Natural killer cell (primary cell): Measurements from ENCODE around the gene APOL5. TPM values are rescaled to one million over a fixed set of nuclear protein-coding genes. Genes with fewer than 3 reads are reported as not detected.

Experiments
- ATAC-seq, 3 donors: fragments of 150-1000 bp in 2 of 3; fragments of 200-7000 bp in 1 of 3; cut with Tn5 transposase; 1 replicate in 1 of 3; 2 replicates in 2 of 3; pipeline ENCODE4 v1.10.0; 2021; ENCODE audit warnings: mild to moderate bottlenecking in 2 of 3, moderate library complexity in 2 of 3
- DNase-seq, 2 donors: peaks; one replicate each; pipeline versions ENCODE4 v3.0.0 to v3.0.0-alpha.2; 2013 to 2021; ENCODE audit warnings: mixed read lengths in 1 of 2
- H3K27ac ChIP-seq: one replicate; pipeline ENCODE4 v1.5.1; 2013; ENCODE audit warnings: mild to moderate bottlenecking, low read length
- H3K27me3 ChIP-seq: one replicate; pipeline ENCODE4 v1.6.1; 2013; ENCODE audit warnings: low read length; ENCODE audit not compliant: control insufficient read depth, insufficient read depth
- H3K36me3 ChIP-seq: one replicate; pipeline ENCODE4 v1.6.1; 2013; ENCODE audit warnings: low read length; ENCODE audit not compliant: control insufficient read depth, insufficient read depth
- H3K4me1 ChIP-seq: one replicate; pipeline ENCODE4 v1.6.1; 2013; ENCODE audit warnings: low read length; ENCODE audit not compliant: control insufficient read depth, insufficient read depth
- H3K4me3 ChIP-seq: one replicate; pipeline ENCODE4 v1.5.1; 2013; ENCODE audit warnings: low read length
- H3K9me3 ChIP-seq: one replicate; pipeline ENCODE4 v1.6.1; 2013; ENCODE audit warnings: low read length; ENCODE audit not compliant: control insufficient read depth, insufficient read depth
- H3K27ac Mint-ChIP-seq, 2 donors: one replicate each; pipeline ENCODE4 v1.8.0; 2022; ENCODE audit warnings: mild to moderate bottlenecking in 2 of 2, mixed read lengths in 2 of 2, moderate library complexity in 1 of 2
- H3K27me3 Mint-ChIP-seq, 2 donors: one replicate each; pipeline ENCODE4 v1.8.0; 2022; ENCODE audit warnings: low read depth in 2 of 2, mixed read lengths in 2 of 2
- H3K36me3 Mint-ChIP-seq: one replicate; pipeline ENCODE4 v1.8.0; 2022; ENCODE audit warnings: mixed read lengths
- H3K4me1 Mint-ChIP-seq, 2 donors: one replicate each; pipeline ENCODE4 v1.8.0; 2022; ENCODE audit warnings: mixed read lengths in 2 of 2
- H3K4me3 Mint-ChIP-seq: one replicate; pipeline ENCODE4 v1.8.0; 2022; ENCODE audit warnings: mild to moderate bottlenecking, moderate library complexity, mixed read lengths
- H3K9me3 Mint-ChIP-seq, 2 donors: one replicate each; pipeline ENCODE4 v1.8.0; 2022; ENCODE audit warnings: mixed read lengths in 2 of 2
- CTCF ChIP-seq: fragments of 200-600 bp; IDR thresholded peaks from one replicate; pipeline ENCODE4 v1.8.0; 2022; ENCODE audit warnings: antibody characterized with exemption
- WGBS: methylation state at CpG from one replicate; pipeline ENCODE4 v1.1.7; 2013; ENCODE audit warnings: missing lambda C conversion rate; ENCODE audit not compliant: insufficient coverage; 5-methylcytosine and 5-hydroxymethylcytosine counted together
- intact Hi-C: fragments of 100-400 bp; cut with micrococcal nuclease; formaldehyde crosslinking; loops from one replicate; pipeline ENCODE4 v1.14.2; 2022
- total RNA-seq, 4 donors: library from RNA; stranded (reverse); fragments of 120-200 nt in 1 of 4; gene quantifications; one replicate each; pipeline versions ENCODE4 v1.2.3 to v1.2.4, GENCODE V29; 2013 to 2022

APOL5 gene
- total RNA-seq, 3 donors from 2014 or later (not counting 1 experiment from before 2014, with no cell fraction given), result not detected

- intact Hi-C loops, result no loop called here
- Histone ChIP-seq H3K4me3 (no peak overlapping the region), H3K9me3 (no peaks in the 10 kb centered on the region), H3K36me3 (no peaks in the 10 kb centered on the region), H3K4me1 (no peaks in the 10 kb centered on the region), H3K27me3 (no peaks in the 10 kb centered on the region), H3K27ac (no peak overlapping the region)
- Mint-ChIP-seq H3K27ac (no peak overlapping the region), H3K4me1 (no peaks in the 10 kb centered on the region), H3K36me3 (no peaks in the 10 kb centered on the region), H3K9me3 (no peaks in the 10 kb centered on the region), H3K4me3 (no peak overlapping the region), H3K27me3 (no peaks in the 10 kb centered on the region)
- DNase-seq, result no peak
- WGBS, result 86% methylated on average over 2 of the region's 3 CpGs
- no peak for TF ChIP-seq CTCF
- no peak for ATAC-seq
Measured at GRCh38 chr22:35752863-35753189, 35.2 kb downstream of the APOL5 start.

GRCh38 chr22:35754761-35755160 is 37.1 kb downstream of the APOL5 start:
- H3K27me3 Mint-ChIP-seq, result no peaks in the 10 kb centered on the region
- H3K4me1 Mint-ChIP-seq, result no peaks in the 10 kb centered on the region
- intact Hi-C loops, result no loop called here
- H3K9me3 Mint-ChIP-seq, result no peaks in the 10 kb centered on the region
- no peak for ATAC-seq
- Histone ChIP-seq H3K9me3 (no peaks in the 10 kb centered on the region), H3K36me3 (no peaks in the 10 kb centered on the region), H3K27me3 (no peaks in the 10 kb centered on the region), H3K4me3 (no peak overlapping the region), H3K27ac (no peak overlapping the region), H3K4me1 (no peaks in the 10 kb centered on the region)
- TF ChIP-seq CTCF, result no peak
- H3K27ac Mint-ChIP-seq, result no peak overlapping the region
- H3K4me3 Mint-ChIP-seq, result no peak overlapping the region
- WGBS, result no CpG with 5 or more reads among the region's 2 CpGs
- H3K36me3 Mint-ChIP-seq, result no peaks in the 10 kb centered on the region
- DNase-seq, result no peak

- Mint-ChIP-seq H3K4me1 (no peaks in the 10 kb centered on the region), H3K4me3 (no peak overlapping the region), H3K36me3 (no peaks in the 10 kb centered on the region), H3K27me3 (no peaks in the 10 kb centered on the region), H3K27ac (no peak overlapping the region), H3K9me3 (no peaks in the 10 kb centered on the region)
- Histone ChIP-seq H3K4me1 (no peaks in the 10 kb centered on the region), H3K27me3 (no peaks in the 10 kb centered on the region), H3K36me3 (no peaks in the 10 kb centered on the region), H3K27ac (no peak overlapping the region), H3K9me3 (no peaks in the 10 kb centered on the region), H3K4me3 (no peak overlapping the region)
- no peak for DNase-seq
- 100% methylated on average over 1 of the region's 1 CpG for WGBS
- ATAC-seq, result no peak
- TF ChIP-seq CTCF, result no peak
- intact Hi-C loops, result no loop called here
Measured at GRCh38 chr22:35756722-35757121, 39.0 kb downstream of the APOL5 start.

- WGBS, result no CpG with 5 or more reads among the region's 1 CpG
- H3K27me3 Mint-ChIP-seq, result no peaks in the 10 kb centered on the region
- no peak for DNase-seq
- Histone ChIP-seq H3K27me3 (no peaks in the 10 kb centered on the region), H3K9me3 (no peaks in the 10 kb centered on the region), H3K4me3 (no peak overlapping the region), H3K36me3 (no peaks in the 10 kb centered on the region), H3K27ac (no peak overlapping the region), H3K4me1 (no peaks in the 10 kb centered on the region)
- H3K4me1 Mint-ChIP-seq, result no peaks in the 10 kb centered on the region
- H3K4me3 Mint-ChIP-seq, result no peak overlapping the region
- H3K27ac Mint-ChIP-seq, result no peak overlapping the region
- no peak for ATAC-seq
- H3K9me3 Mint-ChIP-seq, result no peaks in the 10 kb centered on the region
- no peaks in the 10 kb centered on the region for H3K36me3 Mint-ChIP-seq
- no peak for TF ChIP-seq CTCF
- intact Hi-C loops, result no loop called here
Measured at GRCh38 chr22:35758394-35758793, 40.7 kb downstream of the APOL5 start.
